ENCODE measurements around the gene BZW2.
A peak's percentile ranks its signal among the peaks of the same experiment; 100 is the strongest.
"Not testable (repeated sequence)": the region's sequence is repeated elsewhere in the genome, so short reads cannot be mapped to it uniquely, and the experiment has no call there.

The BZW2 gene

DNA sequence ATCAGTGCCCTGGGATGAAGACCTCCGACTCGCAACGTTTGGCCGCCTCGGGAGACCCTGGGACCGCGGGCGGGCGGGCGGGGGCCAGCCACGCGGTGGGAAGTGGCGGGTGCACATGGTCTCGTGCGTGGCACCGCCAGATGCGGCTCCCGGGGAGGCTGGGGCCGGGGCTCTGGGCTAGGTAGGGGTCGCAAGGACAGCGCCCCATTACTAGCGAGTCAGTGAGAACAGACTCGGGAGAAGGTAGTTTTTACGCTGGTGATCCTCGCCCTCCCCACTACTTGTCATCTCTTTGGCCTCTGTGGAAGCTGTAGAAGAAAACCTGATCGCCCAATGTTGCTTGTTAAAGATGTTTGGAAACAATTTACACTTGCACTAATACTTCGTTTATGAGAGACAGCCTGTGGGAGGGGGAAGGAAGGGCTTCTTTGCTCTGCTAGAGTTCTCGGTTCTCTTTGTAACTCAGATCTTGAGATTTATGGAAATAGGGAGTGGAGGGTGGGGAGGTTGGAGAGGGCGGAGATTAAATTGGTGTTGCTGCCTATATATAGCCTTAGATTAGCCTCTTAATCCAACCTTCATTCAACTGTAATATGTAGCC lies 591 bp downstream of the BZW2 start:
- peak; percentile 6 for DNase-seq

GRCh38 chr7:16647435-16647960 lies 1.5 kb downstream of the BZW2 start:
- DNase-seq, result peak; percentile 16

- peak; percentile 19 for DNase-seq
These were observed 2.6 kb downstream of the BZW2 start for GRCh38 chr7:16648551-16648950.

DNA sequence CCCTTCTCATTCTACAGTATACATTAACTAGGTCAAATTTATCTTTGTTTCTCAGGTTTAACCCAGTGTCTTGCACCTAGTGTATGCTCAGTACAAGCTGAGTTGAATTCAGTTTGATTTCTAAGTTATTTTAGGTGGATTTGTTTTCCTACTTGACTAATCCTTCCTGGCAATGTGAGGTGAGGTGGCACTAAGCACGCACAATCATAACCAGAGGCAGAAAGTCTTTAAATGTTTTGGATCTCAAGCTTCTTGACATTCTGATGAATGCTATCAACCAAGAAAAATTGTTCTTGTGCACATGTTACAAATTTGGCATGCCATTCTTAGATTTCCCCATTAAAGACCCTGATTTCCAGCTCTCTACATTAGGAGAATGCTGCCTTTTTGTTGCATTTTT lies 3.2 kb downstream of the BZW2 start:
- no peak for DNase-seq

- no peak for DNase-seq
These were observed 4.3 kb downstream of the BZW2 start for GRCh38 chr7:16650266-16650665.

- DNase-seq, result no peak
These were observed 5.6 kb downstream of the BZW2 start for GRCh38 chr7:16651396-16652239.

DNA sequence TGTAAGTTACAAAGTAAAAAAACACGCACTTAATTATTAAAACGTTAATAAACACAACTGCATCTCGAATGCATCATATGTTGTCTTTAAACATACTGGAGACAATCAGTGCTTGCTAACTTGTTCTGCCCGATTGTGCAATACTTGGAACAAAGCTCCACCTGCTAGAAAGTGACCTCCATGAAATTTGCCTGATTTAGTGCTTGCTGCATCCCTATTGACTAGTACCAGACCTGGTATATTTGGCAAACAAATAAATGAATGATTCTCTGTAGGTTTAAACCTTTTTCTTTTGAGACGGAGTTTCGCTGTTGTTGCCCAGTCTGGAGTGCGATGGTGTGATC lies 6.2 kb downstream of the BZW2 start:
- no peak for DNase-seq

GRCh38 chr7:16652888-16653287 lies 6.9 kb downstream of the BZW2 start:
- peak; percentile 70 for DNase-seq

DNA sequence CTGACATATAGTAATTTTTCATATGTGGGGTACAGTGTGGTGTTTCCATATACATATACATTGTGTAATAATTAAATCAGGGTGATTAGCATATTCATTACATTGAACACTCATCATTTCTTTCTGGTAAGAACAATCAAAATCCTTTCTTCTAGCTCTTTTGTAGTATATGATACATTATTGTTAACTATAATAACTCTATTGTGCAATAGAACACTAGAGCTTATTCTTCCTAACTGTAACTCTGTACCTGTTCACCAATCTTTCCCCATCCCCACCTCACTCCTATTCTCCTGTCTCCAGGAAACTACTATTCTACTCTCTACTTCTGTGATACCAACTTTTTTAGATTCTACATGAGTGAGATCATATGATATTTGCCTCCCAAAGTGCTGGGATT lies 9.4 kb downstream of the BZW2 start:
- DNase-seq, result no peak

DNA sequence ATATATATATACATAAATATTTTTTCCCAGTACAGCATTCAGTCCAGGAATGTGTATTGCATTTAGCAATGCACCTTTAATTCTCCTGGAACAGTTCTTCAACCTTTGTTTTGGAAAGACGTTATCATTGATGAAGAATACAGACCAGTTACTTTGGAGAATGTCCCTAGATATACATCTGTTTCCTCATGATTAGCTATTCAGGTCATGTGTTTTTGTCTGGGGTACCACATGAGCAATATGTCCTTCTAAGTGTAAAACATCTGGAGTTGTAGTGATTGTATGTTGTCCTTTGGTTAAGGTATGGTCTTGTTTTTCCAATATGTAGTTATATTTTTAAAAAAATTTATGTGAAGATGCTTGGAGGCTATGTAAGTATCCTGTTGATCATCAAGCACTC lies 10.2 kb downstream of the BZW2 start:
- DNase-seq, result no peak

- no peak for DNase-seq
These were observed 11.8 kb downstream of the BZW2 start for GRCh38 chr7:16657656-16658279.

DNA sequence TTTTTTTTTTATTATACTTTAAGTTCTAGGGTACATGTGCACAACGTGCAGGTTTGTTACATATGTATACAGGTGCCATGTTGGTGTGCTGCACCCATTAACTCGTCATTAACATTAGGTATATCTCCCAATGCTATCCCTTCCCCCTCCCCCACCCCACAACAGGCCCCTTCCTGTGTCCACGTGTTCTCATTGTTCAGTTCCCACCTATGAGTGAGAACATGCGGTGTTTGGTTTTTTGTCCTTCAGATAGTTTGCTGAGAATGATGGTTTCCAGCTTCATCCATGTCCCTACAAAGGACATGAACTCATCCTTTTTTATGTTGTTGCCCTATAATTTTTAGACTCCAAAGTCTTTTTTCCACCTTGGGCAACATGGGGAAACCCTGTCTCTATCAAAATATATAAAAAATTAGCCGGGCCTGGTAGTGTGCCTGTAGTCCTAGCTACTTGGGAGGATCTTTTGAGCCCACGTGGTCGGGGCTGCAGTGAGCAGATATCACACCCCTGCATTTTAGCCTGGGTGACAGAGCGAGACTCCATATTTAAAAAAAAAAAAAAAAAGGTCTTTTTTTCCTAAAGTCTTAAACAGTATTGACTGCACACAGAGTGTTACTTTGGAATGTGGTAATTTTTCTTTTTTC lies 14.0 kb downstream of the BZW2 start:
- not testable (repeated sequence) for DNase-seq

DNA sequence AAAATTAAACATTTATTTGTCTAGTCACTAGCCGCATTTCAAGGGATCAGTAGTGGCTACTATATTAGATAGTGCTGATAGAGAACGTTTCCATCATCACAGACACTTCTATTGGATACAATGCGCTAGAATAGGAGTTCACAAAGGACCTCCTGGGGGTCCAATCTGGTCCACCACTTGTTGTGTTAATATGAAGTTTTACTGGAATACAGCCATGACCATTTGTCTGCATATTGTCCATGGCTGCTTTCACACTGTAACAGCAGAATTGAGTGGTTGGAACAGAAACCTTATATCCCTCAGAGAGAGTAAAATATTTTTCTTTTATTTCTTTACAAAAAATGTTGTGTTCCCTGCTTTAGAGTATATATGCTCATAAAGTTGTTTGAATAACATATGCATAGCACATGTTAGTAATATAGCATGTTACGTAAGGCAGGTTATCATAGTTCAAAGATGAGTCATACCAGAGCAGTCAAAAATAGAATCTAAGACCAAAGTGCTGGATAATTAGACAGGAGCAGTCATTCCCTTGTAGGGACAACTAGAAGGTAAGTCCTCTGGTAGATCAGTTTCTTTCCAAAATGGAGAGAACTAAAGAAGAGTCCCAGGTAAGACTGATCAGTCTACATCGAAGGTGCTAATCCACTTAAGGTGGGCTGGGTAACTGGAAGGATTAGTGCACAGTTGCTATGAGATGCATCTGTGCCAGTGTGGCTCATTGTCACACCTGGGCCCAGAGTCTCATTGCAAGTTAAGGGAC lies 14.9 kb downstream of the BZW2 start:
- DNase-seq, result no peak

GRCh38 chr7:16661924-16662323 lies 15.9 kb downstream of the BZW2 start:
- DNase-seq, result no peak

DNA sequence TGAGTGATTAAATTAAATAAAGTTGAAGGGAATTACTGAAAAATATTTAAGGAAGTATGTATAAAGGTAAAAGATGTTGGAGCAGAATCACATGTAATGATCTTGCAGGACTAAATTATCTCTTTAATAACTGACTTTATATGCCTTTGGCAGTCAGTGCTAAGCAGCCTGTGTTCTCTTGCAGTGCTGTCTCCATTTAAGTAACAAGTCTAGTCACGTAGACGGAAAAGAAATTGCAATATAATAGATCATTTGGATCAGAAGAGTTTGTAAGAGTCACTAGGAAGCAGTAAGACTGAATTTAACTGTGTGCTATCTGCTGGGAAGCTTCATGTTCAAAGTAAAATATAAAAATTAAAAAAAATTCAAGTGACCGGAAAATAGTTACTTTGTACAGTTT lies 21.4 kb downstream of the BZW2 start:
- DNase-seq, result no peak

DNA sequence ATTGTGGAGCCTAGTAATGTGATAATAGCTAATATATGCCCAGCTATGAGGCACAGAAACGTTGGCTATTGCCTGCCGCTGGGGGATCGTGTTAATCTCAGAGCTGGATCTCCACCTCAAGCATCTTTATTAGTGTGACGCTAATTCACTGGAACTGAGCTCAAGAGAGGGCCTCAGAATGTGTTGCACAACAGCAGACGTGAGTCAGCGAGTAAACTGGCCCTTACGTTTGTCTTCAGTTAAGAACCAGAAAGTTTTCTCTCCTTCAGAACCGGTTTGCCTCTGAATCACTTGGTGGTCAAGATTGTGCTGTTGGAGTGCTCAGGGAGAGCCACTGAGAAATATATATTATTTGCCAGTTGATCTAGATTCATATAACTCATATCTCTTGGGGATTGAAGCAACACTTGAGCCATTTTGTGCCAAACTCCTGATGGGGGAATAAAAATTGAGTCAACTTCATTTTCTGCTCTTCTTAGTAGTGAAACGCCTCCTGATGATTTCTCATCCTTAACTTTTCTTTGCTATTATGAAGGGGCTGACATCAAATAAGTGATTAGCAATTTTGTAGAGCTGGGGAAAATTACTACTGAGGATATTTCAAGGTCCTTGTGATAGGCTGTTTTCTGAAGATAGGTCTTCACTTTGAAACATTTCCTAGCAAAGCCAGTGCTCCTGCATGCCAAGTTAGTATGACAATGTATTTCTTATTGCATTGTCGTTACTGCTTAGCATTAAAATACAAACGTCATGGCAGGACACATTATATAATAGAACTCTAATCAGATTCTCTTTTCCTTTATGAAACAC lies 22.3 kb downstream of the BZW2 start:
- no peak for DNase-seq

GRCh38 chr7:16668978-16669377 lies 23.0 kb downstream of the BZW2 start:
- no peak for DNase-seq

- DNase-seq, result no peak
These were observed 23.6 kb downstream of the BZW2 start for GRCh38 chr7:16669581-16669980.

- DNase-seq, result no peak
These were observed 24.0 kb downstream of the BZW2 start for GRCh38 chr7:16670021-16670420.

DNA sequence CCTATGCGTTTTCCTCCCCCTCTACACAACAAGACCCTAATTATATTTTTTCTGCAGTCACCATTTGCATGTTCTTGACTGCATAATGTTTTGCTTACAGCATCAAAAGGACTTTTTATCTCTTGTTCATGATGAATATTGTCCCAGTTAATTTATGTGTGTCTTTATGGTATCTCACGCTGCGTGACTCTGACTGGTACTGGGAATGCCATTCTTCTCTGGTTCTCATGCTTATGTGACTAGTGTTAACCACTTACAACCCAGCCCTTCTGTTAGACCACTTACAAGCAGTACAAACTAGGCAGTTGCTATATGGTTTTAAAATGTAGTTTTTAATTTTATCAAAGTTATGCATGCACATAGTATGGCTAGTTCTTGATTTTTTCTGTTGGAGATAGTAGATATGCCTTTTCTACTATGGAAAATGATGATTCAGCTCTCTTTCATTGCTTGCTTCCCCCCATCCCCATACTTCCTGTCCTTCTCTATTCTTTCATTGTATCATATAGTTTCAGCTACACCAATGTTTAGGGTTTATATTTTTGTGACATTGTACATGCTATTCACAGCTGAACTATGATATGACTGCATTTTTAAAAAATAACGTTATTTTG lies 24.9 kb downstream of the BZW2 start:
- DNase-seq, result no peak

GRCh38 chr7:16671811-16672210 lies 25.8 kb downstream of the BZW2 start:
- no peak for DNase-seq
